ENCODE results near the gene RIPK1. TPM values are rescaled to one million over a fixed set of nuclear protein-coding genes. Genes with fewer than 3 reads are reported as not detected.

The RIPK1 gene
- total and polyA plus RNA-seq, 9 of the 15 experiments (the other 6 are each of a cell fraction or from before 2014, with no cell fraction given), result 3.8 to 24.9 (median 17.7) TPM

DNA sequence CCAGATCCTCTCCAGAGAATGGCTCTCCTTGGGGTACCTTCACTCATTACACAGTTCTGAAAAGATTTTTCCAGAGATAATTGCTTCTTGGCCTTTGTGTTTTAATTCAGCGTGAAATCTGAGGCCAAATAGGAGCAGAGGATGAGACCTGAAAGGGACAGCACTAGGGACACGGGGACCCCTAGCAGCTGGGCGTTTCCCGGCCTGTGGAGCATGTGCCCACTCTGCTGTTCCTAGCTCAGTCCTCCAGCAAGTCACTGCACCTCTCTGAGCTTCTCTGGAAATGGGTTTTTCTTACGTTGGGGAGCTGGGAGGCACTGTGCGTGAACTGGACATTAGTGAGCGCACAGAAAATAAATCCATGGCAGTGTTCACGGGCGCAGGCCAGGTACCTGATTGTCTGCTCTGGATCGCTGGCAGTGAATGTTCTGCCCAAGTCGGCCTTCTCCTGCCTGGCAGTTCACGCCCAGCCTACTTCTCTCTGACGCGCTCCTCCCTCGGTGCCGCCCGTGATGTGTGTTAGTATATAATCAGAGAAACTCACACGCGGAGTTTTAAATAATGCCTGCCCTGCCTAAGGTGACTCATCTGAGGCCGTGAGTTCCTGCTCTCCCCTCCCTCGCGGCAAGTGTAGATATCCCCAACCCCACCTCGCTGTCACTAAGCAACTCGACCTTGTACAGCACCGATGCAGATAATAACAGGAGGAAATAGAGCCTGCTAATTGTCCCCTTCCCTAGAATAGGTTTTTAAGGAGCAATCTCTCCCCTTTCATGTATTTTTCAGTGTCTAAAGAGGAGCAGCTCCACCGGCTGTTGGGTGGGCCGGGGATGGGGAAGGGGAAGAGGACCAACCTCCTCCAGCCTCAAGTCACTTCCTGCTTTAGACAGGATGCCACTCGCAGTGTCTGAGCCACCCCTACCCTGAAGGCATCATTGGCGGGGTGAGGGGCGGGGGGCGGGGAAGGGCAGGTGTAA is 91.8 kb downstream of the RIPK1 start (continued):
- no peak for TF ChIP-seq ARID3B (CRISPR knock-in tag; IDR thresholded peaks at IDR 0.05; ENCODE audit: borderline replicate concordance)
- TF ChIP-seq, protein P1, sequence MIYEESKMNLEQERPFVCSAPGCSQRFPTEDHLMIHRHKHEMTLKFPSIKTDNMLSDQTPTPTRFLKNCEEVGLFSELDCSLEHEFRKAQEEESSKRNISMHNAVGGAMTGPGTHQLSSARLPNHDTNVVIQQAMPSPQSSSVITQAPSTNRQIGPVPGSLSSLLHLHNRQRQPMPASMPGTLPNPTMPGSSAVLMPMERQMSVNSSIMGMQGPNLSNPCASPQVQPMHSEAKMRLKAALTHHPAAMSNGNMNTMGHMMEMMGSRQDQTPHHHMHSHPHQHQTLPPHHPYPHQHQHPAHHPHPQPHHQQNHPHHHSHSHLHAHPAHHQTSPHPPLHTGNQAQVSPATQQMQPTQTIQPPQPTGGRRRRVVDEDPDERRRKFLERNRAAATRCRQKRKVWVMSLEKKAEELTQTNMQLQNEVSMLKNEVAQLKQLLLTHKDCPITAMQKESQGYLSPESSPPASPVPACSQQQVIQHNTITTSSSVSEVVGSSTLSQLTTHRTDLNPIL (CRISPR knock-in tag; IDR thresholded peaks at IDR 0.05), result no peak
- peak; percentile 80 for TF ChIP-seq BHLHE40 (IDR thresholded peaks at IDR 0.05; ENCODE audit: low read length)
- TF ChIP-seq CREBBP (IDR thresholded peaks at IDR 0.05; ENCODE audit: low read depth, low read length), result no peak
- peak; percentile 66; the same call in 1 of the 2 replicates for TF ChIP-seq ZBTB33 (CRISPR knock-in tag; IDR thresholded peaks at IDR 0.05)
- TF ChIP-seq LCOR (CRISPR knock-in tag; IDR thresholded peaks at IDR 0.05), result peak; percentile 41; the same call in 1 of the 2 replicates
- TF ChIP-seq, protein P2, sequence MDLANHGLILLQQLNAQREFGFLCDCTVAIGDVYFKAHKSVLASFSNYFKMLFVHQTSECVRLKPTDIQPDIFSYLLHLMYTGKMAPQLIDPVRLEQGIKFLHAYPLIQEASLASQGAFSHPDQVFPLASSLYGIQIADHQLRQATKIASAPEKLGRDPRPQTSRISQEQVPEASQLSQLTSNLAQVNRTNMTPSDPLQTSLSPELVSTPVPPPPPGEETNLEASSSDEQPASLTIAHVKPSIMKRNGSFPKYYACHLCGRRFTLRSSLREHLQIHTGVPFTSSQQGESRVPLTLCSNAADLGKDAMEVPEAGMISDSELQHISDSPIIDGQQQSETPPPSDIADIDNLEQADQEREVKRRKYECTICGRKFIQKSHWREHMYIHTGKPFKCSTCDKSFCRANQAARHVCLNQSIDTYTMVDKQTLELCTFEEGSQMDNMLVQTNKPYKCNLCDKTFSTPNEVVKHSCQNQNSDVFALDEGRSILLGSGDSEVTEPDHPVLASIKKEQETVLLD (IDR thresholded peaks at IDR 0.05), result peak; percentile 67
- TF ChIP-seq ZEB2 (IDR thresholded peaks at IDR 0.05), result peak; percentile 74
- TF ChIP-seq HLTF (IDR thresholded peaks at IDR 0.05), result no peak
- no peak for TF ChIP-seq ZNF174 (CRISPR knock-in tag; IDR thresholded peaks at IDR 0.05)
- no peak for TF ChIP-seq FOXO4 (CRISPR knock-in tag; IDR thresholded peaks at IDR 0.05)
- peak; percentile 89 for TF ChIP-seq SMARCA4 (IDR thresholded peaks at IDR 0.05)
- TF ChIP-seq DMBX1 (CRISPR knock-in tag; IDR thresholded peaks at IDR 0.05; ENCODE audit: borderline replicate concordance), result no peak
- no peak for TF ChIP-seq CBX1 (IDR thresholded peaks at IDR 0.05; ENCODE audit: low read depth)
- TF ChIP-seq MAZ (CRISPR knock-in tag; conservative IDR thresholded peaks at IDR 0.05 in 1 of 2, IDR thresholded peaks at IDR 0.05 in 1 of 2), result peak; percentile 54 to 94; a peak in 3 of 4 replicates
- TF ChIP-seq ZNF707 (CRISPR knock-in tag; conservative IDR thresholded peaks at IDR 0.05), result no peak
- no peak for TF ChIP-seq MTA2 (IDR thresholded peaks at IDR 0.05; ENCODE audit: low read depth)
